HCEC 1CT (cell line): ENCODE measurements around the gene HS3ST3A1.

Experiments
- DNase-seq: peaks from one replicate; pipeline ENCODE4 v3.0.0-alpha.2; 2017

The HS3ST3A1 gene

DNA sequence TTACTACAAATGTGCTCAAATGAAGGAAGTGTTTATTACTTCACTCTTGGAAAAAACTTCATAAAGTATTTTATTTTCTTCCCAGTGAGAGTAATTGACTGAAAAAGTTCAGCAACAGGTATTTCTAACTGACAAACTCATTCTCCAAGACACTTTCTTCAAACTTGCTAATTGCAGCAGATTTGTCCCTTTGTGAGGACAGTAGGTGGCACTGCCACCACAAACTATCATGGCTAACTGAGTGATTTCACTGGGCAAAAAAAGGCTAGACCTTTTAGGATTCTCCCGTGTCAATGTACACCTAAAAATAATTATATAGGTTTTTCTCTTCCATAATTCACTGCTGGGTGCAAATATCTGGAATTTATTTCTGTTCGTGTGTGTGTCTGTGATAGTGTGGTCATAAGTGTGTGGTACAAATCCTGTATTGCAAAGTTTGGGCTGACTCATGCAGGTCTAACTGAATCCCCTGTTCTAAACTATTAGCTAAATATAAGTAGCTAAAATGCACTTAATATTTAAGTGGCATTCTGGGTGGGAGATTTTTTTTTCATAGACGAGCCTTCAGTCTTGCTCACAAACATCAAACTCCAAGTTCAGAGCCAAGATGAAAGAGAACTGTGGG, 3.9 kb downstream of the HS3ST3A1 start:
- peak; percentile 58 for DNase-seq

- no peak for DNase-seq
These were observed 5.3 kb downstream of the HS3ST3A1 start for GRCh38 chr17:13596241-13596923.

GRCh38 chr17:13595599-13595899, 6.2 kb downstream of the HS3ST3A1 start:
- no peak for DNase-seq

- peak; percentile 67 for DNase-seq
These were observed 6.7 kb downstream of the HS3ST3A1 start for GRCh38 chr17:13594762-13595598.

DNA sequence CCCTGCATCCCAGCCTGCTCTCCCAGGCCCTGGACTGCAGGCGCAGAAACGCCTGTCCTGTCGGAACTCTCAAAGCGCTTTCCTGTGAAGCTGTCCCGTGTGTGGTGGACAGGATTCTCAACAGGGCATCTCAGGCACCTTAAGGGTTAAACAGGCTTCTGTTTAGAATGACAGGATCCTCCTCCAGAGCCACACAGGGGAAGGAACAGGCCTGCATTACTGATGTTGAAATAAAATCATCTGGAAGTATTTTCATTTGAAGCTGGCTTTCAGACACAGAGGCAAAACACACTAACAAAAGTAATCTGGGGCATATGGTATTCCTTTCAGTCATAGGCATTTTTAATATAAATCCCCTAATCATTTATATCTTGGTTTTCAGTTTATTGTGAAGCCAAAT, 7.4 kb downstream of the HS3ST3A1 start:
- DNase-seq = no peak

DNA sequence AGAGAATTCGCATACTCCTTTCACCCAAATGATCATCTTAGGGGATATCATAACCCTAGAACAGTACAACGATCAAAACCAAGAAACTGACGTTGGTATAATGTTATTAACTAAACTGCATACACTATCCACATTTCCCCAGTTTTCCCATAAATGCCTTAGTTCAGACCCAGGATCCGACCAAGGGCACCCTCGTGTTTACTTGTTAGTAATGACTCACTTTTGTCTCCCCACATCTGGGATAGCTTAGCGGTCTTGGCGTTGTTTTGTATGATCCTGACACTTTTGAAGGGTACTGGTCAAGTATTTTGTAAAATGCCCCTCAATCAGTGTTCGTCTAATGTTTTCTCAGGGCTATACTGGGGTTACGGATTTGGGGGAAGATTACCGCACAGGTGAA, 8.0 kb downstream of the HS3ST3A1 start:
- DNase-seq = peak; percentile 39

DNA sequence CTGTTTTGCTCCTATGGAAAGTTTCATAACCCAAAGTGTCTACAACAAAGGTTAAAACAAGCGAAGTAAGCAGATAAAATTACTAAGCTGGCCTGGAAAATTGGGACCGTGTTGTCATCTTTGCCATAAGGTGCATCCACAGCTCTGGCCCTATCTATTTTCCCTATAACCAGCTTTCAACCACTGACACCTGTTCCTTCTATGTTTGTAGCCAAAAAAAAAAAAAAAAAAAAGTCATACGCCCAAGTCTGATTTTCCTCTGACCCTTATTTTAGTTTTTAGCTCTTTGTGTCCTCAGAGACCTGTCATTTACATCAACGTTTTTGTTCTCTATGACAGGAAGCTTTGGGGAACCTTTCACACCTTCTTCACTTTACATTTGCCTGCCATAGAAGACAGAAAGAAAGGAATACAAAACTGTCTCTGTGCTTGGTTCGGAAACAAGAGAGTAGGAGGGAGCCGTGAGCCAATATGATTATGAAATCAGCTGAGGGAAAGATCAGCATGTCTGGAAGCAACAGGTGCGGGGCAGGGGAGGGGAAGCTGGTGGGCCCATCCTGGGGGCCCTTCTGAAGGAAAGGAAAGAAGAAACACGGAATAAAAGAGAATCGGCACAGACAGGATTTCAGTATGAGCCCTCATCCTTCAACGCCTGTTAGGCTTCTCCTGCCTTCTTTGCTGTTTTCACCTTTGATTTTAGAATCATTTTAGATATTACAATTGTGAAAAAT, 8.5 kb downstream of the HS3ST3A1 start:
- DNase-seq = no peak

GRCh38 chr17:13592427-13592826, 9.3 kb downstream of the HS3ST3A1 start:
- DNase-seq = no peak

GRCh38 chr17:13590441-13590840, 11.3 kb downstream of the HS3ST3A1 start:
- peak; percentile 49 for DNase-seq

GRCh38 chr17:13589658-13590057, 12.1 kb downstream of the HS3ST3A1 start:
- DNase-seq = no peak

DNA sequence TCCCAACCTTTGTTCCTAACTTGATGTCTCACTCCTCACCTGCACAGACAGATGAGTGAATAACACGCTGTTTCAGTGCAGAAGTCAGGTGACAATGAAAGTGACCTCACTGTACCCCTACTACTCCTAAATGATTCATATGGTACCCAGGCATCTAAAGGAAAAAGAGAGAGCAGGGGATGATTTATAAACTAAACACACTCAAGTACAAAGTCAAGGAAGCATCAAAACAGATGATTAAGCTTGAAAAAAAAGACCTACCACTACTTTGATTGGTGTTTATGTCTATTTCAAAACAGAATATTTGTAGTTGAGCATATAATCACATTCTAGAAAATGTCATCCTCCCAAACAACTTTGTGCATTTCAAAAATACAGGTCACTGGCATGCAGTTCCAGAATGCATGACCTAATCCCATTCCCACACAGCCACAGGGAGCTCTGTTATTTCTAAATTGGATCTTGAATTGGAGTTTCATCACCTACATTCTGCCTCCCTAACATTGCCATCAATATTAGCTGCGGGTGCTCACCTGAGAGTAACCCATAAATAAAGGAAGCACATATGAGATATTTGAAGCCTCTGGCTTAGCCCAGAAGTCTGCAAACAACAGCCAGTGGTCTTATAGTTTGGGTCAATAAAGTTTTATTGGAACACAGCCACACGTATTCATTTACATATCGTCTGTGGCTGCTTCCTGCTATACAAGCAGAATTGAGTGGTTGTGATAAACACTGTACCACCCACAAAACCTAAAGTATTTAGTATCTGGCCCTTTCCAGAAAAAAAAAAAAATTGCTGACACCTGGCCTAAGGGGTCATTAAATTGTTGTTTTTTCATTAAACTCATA, 14.0 kb downstream of the HS3ST3A1 start:
- DNase-seq = peak; percentile 53

DNA sequence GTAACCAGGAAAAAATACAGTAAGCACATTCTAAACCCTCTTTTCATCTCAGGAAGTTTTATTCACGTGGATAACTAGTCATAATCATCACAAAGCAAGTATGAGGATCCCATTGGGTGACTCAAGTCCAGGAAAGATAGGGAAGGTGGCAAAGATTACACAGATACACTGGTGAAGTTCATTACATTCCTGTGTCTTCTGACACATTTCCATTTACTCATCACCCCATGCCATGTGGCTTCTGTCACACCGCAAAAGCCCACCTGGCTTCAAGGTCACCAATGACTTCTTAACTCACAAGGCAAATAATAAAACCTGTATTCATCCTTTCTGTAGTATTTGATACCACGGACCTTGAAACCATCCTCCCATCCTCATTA, 17.0 kb downstream of the HS3ST3A1 start:
- peak; percentile 78 for DNase-seq

DNA sequence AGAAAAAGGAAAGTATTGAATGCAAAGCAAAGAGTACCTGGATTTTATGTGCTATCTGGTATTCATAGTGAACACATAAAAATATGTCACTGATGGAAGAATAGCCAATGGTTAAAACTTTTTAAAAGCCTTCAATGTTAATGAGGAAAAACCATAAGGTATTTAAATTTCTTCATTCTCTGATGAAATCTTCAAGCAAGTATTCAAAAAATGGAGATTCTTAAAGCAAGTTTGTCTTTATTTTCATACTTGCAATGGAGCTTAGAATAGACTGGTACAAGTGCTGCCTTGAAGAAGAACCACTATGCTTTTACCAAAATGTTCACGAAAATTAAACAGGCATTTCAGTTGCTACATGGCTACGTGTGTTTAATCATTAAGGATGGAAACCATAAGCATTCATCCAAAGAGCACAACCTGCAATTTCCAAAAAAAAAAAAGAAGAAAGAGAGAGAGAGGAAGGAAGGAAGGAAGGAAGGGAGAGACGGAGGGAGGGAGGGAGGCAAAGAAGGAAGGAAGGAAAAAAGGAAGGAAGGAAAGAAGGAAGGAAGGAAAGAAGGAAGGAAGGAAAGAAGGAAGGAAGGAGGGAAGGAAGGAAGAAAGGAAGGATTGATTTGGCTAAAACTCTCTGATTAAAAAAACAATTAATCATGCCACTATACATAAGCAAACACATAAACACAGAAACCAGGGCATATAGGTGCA, 17.6 kb downstream of the HS3ST3A1 start:
- DNase-seq = no peak

- no peak for DNase-seq
These were observed 18.8 kb downstream of the HS3ST3A1 start for GRCh38 chr17:13582776-13583547.

- no peak for DNase-seq
These were observed 19.8 kb downstream of the HS3ST3A1 start for GRCh38 chr17:13581925-13582324.

- DNase-seq = no peak
These were observed 20.9 kb downstream of the HS3ST3A1 start for GRCh38 chr17:13580790-13581189.

DNA sequence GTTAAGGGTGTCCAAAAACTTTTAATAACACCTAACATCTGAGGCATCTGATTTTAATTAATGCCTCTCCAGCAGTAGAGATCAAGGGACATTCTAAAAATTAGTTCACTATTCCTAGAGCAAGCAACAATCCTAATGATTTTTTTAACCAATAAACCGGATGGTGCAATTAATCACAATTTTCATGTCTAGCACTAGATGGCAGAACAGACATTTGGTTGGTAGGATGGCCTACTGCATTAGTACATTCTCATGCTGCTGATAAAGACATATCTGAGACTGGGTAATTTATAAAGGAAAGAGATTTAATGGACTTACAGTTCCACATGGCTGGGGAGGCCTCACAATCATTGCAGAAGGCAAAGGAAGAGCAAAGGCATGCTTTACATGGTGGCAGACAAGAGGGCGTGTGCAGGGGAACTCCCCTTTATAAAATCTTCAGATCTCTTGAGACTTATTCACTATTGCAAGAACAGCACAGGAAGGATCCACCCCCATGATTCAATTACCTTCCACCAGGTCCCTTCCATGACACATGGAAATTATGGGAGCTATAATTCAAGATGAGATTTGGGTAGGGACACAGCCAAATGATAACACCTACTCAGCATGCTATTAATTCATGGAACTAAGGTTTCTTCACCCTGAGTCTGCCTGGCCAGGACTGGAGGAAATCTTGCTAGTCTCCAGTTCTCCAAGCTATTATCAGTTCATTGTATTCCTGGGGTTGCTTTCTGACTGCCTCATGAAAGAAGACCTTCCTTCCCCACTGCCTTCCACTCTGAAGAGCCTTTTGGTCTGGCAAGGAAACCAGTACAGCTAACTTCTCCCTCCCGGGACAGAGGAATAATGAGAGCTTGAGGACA, 24.8 kb downstream of the HS3ST3A1 start:
- DNase-seq = no peak

DNA sequence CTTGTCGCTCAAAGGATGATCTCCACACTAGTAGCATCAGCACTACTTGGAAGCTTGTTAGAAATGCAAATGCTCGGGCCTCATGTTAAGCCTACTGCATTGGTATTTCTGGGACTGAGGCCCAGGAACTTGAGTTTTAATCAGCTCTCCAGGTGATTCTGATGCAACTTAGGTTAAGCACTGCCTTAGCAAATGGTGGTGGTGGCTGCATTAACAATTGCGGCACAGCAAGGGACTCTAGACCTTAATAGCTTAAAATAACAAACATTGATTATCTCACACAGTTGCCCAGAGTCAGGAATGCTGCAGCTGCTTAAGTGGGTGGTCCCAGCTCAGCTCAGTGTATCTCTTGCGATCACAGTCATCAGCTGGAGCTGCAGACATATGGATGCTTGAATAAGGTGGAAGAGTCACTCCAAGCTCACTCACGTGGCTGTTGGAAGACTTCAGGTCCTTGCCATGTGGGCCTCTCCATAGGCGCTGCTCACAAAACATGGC, 25.8 kb downstream of the HS3ST3A1 start:
- no peak for DNase-seq

DNA sequence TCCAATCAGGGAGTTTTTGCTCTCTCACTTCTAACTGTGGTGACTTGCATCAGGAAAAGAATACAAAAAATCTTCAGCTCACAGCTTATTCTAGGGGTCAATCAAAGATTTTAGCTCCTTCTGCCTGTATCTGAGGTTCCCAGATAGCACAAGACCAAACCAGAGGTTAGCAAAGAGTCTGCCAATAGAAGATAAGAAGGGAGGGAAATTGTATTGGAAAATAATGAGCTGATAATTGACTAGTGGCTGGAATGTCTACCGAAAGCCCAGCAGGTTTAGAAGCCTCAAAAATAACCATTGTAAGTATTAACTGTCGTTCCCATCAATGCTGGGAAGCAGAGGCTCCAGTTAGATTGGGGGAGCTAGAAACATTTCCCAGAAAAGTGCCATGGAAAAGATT, 26.3 kb downstream of the HS3ST3A1 start:
- no peak for DNase-seq

- no peak for DNase-seq
These were observed 29.1 kb downstream of the HS3ST3A1 start for GRCh38 chr17:13572581-13572980.
